Psoas muscle (tissue), 8 donors: ENCODE data around the gene CYBB. TPM values are rescaled to one million over a fixed set of nuclear protein-coding genes. Genes with fewer than 3 reads are reported as not detected.

Experiments
- ATAC-seq, 4 donors: fragments of 200-7000 bp; cut with Tn5 transposase; one replicate each; pipeline ENCODE4 v1.9.1; 2020; ENCODE audit warnings: moderate library complexity in 3 of 4, mild to moderate bottlenecking in 2 of 4
- DNase-seq, 2 donors: peaks; one replicate each; pipeline ENCODE4 v3.0.0-alpha.2; 2020
- H3K27ac ChIP-seq: fragments of 200-600 bp; one replicate; pipeline ENCODE4 v1.8.0; 2022
- H3K27me3 ChIP-seq, 3 donors: fragments of 200-600 bp in 1 of 3; one replicate each; pipeline versions ENCODE4 v1.6.1 to v1.8.0; 2013 to 2022; ENCODE audit warnings: low read length in 2 of 3, mild to moderate bottlenecking in 2 of 3, moderate library complexity in 1 of 3; ENCODE audit not compliant: insufficient read depth in 3 of 3
- H3K36me3 ChIP-seq, 2 donors: fragments of 200-600 bp in 1 of 2; one replicate each; pipeline versions ENCODE4 v1.6.1 to v1.8.0; 2013 to 2022; ENCODE audit warnings: low read depth in 1 of 2, mild to moderate bottlenecking in 1 of 2, moderate library complexity in 1 of 2; ENCODE audit not compliant: insufficient read depth in 1 of 2
- H3K4me1 ChIP-seq: fragments of 200-600 bp; one replicate; pipeline ENCODE4 v1.8.0; 2022
- H3K4me3 ChIP-seq: fragments of 200-600 bp; one replicate; pipeline ENCODE4 v1.8.0; 2022; ENCODE audit warnings: mild to moderate bottlenecking
- H3K9me3 ChIP-seq: fragments of 200-600 bp; one replicate; pipeline ENCODE4 v1.8.0; 2022
- CTCF ChIP-seq: fragments of 200-600 bp; IDR thresholded peaks from one replicate; pipeline ENCODE4 v1.8.0; 2022; ENCODE audit warnings: antibody characterized with exemption
- WGBS, 3 donors: extraction: QIAGEN DNeasy Blood & Tissue Kit; methylation state at CpG; one replicate each; pipeline versions ENCODE4 v1.1.6 to v1.1.7; 2013; 5-methylcytosine and 5-hydroxymethylcytosine counted together
- intact Hi-C, 2 donors: fragments of 100-400 bp; cut with DNase I; formaldehyde crosslinking; loops; one replicate each; pipeline versions ENCODE4 v1.11.0 to v1.14.2; 2022
- polyA plus RNA-seq, 3 donors: library from polyadenylated mRNA; stranded (reverse); fragments of 200-250 nt; gene quantifications; one replicate each; pipeline ENCODE4 v1.2.3, GENCODE V29; 2013
- total RNA-seq, 4 donors: library from RNA; stranded (reverse); fragmentation: NEBNext Ultra II Directional in 2 of 4; extraction: Animal tissue kit (Norgen Biotek cat#: 25700) in 2 of 4; gene quantifications; one replicate each; pipeline versions ENCODE4 v1.2.1 to v1.2.4, GENCODE V29; 2021 to 2023
- donor health status: healthy with polysubstance abuse.
- donor health status: DM: no; HTN: no; CAD: no; lungs with moderate emphysema.
- donor health status: Bipolar disorder and iron deficiency.
- donor health status: healthy.
- donor health status: DM: yes; HTN: yes; CAD: no.
- donor health status: DM: no; HTN: no; CAD: no.
- donor health status: DM: no; HTN: no; CAD: no.
- donor health status: DM: yes; HTN: yes; CAD: no.

The CYBB gene
- total and polyA plus RNA-seq, 7 donors, result 0.63 to 11.3 (median 6.0) TPM

- ATAC-seq (no peak), DNase-seq (no peak)
- intact Hi-C loops, result no loop called here
- 64 to 89% (median 82%) methylated on average over 2 of the region's 2 CpGs for WGBS, 3 donors
- TF ChIP-seq CTCF, result no peak
- H3K4me1 ChIP-seq, result no peaks in the 10 kb centered on the region
- H3K27me3 ChIP-seq, result peaks cover 0 to 4% (median 0%) of the 10 kb centered on the region in 3 donors
- no peak overlapping the region for H3K27ac ChIP-seq
- H3K4me3 ChIP-seq, result no peak overlapping the region
- no peaks in the 10 kb centered on the region for H3K9me3 ChIP-seq
- H3K36me3 ChIP-seq, result no peaks in the 10 kb centered on the region
Measured at GRCh38 chrX:37799936-37800335, 20.1 kb downstream of the CYBB start.

- Histone ChIP-seq H3K4me3 (no peak overlapping the region), H3K4me1 (no peaks in the 10 kb centered on the region), H3K27ac (no peak overlapping the region), H3K27me3 (peaks cover 0 to 4% (median 0%) of the 10 kb centered on the region in 3 donors), H3K9me3 (no peaks in the 10 kb centered on the region), H3K36me3 (no peaks in the 10 kb centered on the region)
- no peak for ATAC-seq
- TF ChIP-seq CTCF, result no peak
- intact Hi-C loops, result no loop called here
- no peak for DNase-seq
Measured at GRCh38 chrX:37800717-37801116, 20.9 kb downstream of the CYBB start.

- intact Hi-C loops, result no loop called here
- ATAC-seq (no peak), DNase-seq (no peak)
- H3K27ac ChIP-seq, result no peak overlapping the region
- H3K36me3 ChIP-seq, result no peaks in the 10 kb centered on the region
- no peaks in the 10 kb centered on the region for H3K4me1 ChIP-seq
- TF ChIP-seq CTCF, result no peak
- no peaks in the 10 kb centered on the region for H3K9me3 ChIP-seq
- no peak overlapping the region for H3K4me3 ChIP-seq
- H3K27me3 ChIP-seq, result peaks cover 0 to 3% (median 0%) of the 10 kb centered on the region in 3 donors
Measured at GRCh38 chrX:37802028-37802427, 22.2 kb downstream of the CYBB start.

- intact Hi-C loops, result no loop called here
- no peak overlapping the region for H3K4me3 ChIP-seq
- TF ChIP-seq CTCF, result no peak
- DNase-seq (no peak), ATAC-seq (no peak)
- no peaks in the 10 kb centered on the region for H3K9me3 ChIP-seq
- H3K4me1 ChIP-seq, result no peaks in the 10 kb centered on the region
- H3K27ac ChIP-seq, result no peak overlapping the region
- H3K36me3 ChIP-seq, result no peaks in the 10 kb centered on the region
- WGBS, 3 donors, result 36 to 100% (median 92%) methylated on average over 2 of the region's 2 CpGs
- no peaks in the 10 kb centered on the region for H3K27me3 ChIP-seq
Measured at GRCh38 chrX:37803057-37803456, 23.2 kb downstream of the CYBB start.

- no peak for ATAC-seq
- intact Hi-C loops, result no loop called here
Measured at GRCh38 chrX:37809970-37810369, 30.1 kb downstream of the CYBB start.

More at GRCh38 chrX:37809970-37810369, 30.1 kb downstream of the CYBB start:
- Histone ChIP-seq H3K4me3 (no peak overlapping the region), H3K36me3 (no peaks in the 10 kb centered on the region), H3K27me3 (no peaks in the 10 kb centered on the region), H3K9me3 (no peaks in the 10 kb centered on the region), H3K27ac (no peak overlapping the region), H3K4me1 (no peaks in the 10 kb centered on the region)
- DNase-seq, result no peak
- WGBS, 3 donors, result 69 to 94% (median 92%) methylated on average over 2 of the region's 2 CpGs
- TF ChIP-seq CTCF, result no peak
